GM21367 (cell line): Measurements from ENCODE around the gene TDRD6.
"Not testable (repeated sequence)": the region's sequence is repeated elsewhere in the genome, so short reads cannot be mapped to it uniquely, and the experiment has no call there.

Experiments used
- ATAC-seq: cut with Tn5 transposase; IDR thresholded peaks from one replicate; pipeline ENCODE4 v1.9.1; 2021; ENCODE audit not compliant: unreplicated experiment

TDRD6 gene

GRCh38 chr6:46743425-46744158 is 55.9 kb downstream of the TDRD6 start:
- no peak for ATAC-seq

DNA sequence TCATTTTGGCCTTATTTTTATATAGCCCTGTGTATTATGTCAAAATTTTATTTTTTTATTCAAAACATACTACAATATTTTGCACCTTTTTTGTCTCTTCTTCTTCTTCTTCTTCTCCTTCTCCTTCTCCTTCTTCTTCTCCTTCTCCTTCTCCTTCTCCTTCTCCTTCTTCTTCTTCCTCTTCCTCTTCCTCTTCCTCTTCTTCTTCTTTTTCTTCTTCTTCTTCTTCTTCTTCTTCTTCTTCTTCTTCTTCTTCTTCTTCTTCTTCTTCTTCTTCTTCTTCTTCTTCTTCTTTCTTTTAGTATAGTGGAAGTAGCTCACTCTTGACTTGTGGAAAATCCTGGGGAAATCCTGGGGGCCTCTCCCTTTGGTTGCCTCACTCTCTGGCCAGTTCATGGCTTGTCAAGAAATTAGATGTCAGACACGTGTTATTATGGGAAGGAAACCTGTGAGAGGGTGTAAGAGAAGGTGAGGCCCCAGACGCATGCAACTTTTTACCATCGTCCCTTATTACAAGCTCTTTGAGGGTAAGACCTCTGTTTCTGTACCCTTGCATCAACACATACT is 56.6 kb downstream of the TDRD6 start:
- ATAC-seq, result not testable (repeated sequence)

GRCh38 chr6:46745973-46746372 is 58.3 kb downstream of the TDRD6 start:
- ATAC-seq, result no peak

- ATAC-seq, result no peak
These were observed 59.0 kb downstream of the TDRD6 start, which contains the start of gene ANKRD66 for GRCh38 chr6:46746696-46747095. ANKRD66 (plus strand) TSS chr6:46746933; CDS start chr6:46751949, 5,016 bp downstream.

DNA sequence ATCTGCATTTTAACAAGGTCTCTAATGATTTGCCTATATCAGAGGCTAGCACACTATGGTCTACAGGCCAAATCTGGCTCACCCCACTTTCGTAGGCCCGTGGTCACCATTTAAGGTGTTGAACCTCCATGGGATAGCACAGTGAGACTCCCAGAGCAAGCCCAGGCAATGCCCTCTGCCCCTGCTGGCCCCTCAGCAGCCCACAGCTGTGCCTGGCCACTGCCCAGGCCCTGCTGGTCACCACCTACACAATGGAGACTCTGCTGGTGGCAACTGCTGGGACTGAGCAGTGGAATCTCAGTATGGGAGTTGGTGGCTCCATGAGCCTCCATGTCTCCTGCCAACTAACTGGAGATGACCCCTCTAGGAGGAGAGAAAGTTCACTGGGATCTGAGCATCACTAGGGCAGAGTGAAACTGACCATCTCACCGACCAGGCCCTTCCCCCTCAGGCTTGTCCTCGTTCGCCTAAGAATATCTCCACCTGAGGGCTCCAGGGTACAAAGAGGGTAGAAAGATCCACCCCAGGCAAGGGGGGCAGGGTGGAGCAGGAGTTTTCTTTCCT is 61.3 kb downstream of the TDRD6 start:
- ATAC-seq, result no peak

DNA sequence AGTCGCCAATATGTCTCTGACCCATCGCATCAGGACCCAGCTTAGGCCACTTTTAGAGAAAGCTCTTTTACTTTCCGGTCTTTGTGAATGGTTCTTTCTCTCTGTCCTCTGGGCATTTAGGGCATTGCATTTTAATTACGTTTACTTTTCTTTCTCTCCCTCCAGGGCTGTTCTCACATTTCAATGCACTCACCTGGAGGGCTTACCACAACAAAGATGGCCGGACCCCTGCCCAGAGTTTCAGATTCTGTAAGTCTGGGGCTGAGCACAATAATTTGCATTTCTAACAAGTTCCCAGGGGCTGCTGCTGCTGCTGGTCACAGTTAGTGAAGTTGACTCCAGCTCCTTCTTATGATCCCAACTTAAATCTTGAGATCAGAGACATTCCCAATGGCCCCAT is 62.0 kb downstream of the TDRD6 start:
- ATAC-seq, result no peak

- ATAC-seq, result no peak
These were observed 64.0 kb downstream of the TDRD6 start for GRCh38 chr6:46751658-46752057.
